ENCODE results near the gene IER3IP1. TPM values are rescaled to one million over a fixed set of nuclear protein-coding genes. Genes with fewer than 3 reads are reported as not detected.

IER3IP1 gene
- total RNA-seq, 1 experiment from 2014 or later = 7.6 TPM

DNA sequence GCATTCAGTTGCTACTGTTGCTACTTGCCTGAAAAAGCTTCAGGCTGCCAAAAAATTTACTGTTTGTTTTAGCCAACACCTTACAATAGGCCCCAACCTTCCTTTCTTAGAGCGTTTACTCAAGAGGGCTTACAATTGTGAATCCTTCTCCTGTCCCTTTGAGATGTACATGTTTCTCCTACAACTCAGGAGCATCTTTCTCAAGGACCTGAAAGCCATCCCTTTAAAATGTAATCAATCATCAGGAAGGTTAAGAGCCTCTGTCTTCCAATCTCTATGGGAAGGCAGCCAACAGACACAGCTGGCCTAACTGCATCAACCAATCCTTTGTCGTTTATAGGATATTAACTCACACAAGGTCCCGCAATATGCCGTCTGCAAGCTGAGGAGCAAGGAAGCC, 3.4 kb upstream of the IER3IP1 start:
- no peak overlapping the region for H4K91ac ChIP-seq (ENCODE audit: insufficient read length, low read depth, low read length)
- no peak overlapping the region for H4K5ac ChIP-seq (ENCODE audit: insufficient read length, low read depth, low read length)
- H4K20me1 ChIP-seq (ENCODE audit: control insufficient read depth, insufficient read depth, insufficient read length) = no peaks in the 10 kb centered on the region
- Mint-ChIP-seq H3K27me3 (ENCODE audit: low read depth) (peaks cover 23% of the 10 kb centered on the region), H3K9me3 (peaks cover 14 to 16% of the 10 kb centered on the region in 2 experiments), H3K27ac (peak overlapping the region in 1 of 3 experiments; percentile 77; a peak in 2 of 7 replicates), H3K4me3 (no peak overlapping the region), H3K36me3 (ENCODE audit: insufficient read depth in 1 of 3, low read depth in 3 of 3) (peaks cover 2 to 6% (median 3%) of the 10 kb centered on the region in 3 experiments; a peak in 5 of 7 replicates), H3K4me1 (peaks cover 7 to 16% of the 10 kb centered on the region in 2 experiments)
- no peak overlapping the region for H2BK12ac ChIP-seq (ENCODE audit: insufficient read length, low read depth, low read length)
- H2AK5ac ChIP-seq (ENCODE audit: insufficient read length, low read length) = no peak overlapping the region
- no peaks in the 10 kb centered on the region for H3K27me3 ChIP-seq (ENCODE audit: insufficient read depth, low read length)
- H3K18ac ChIP-seq (ENCODE audit: insufficient read length, low read depth, low read length) = no peak overlapping the region
- no peak overlapping the region for H4K8ac ChIP-seq (replicated peaks; ENCODE audit: insufficient read length, low read depth, low read length)
- H3K56ac ChIP-seq (ENCODE audit: insufficient read length, low read depth, low read length) = no peak overlapping the region
- no peak for TF ChIP-seq CTCF (conservative IDR thresholded peaks at IDR 0.05)
- H2BK20ac ChIP-seq (ENCODE audit: low read depth, low read length, poor library complexity, severe bottlenecking) = no peak overlapping the region
- peaks cover 2% of the 10 kb centered on the region; the same call in 1 of the 2 replicates for H3K4me1 ChIP-seq (ENCODE audit: insufficient read depth, low read length)
- no peak overlapping the region for H2BK5ac ChIP-seq (ENCODE audit: insufficient read length, low read length)
- H3K4ac ChIP-seq (ENCODE audit: low read depth, low read length) = no peak overlapping the region
- H3K79me1 ChIP-seq (ENCODE audit: insufficient read depth, low read depth, low read length, poor library complexity, severe bottlenecking) = peaks cover 4% of the 10 kb centered on the region
- no peak overlapping the region for H3K9ac ChIP-seq (ENCODE audit: extremely low read depth, insufficient read length, low read length)
- no peak overlapping the region for H3K23ac ChIP-seq (ENCODE audit: insufficient read length, low read depth, low read length)
- H3K14ac ChIP-seq (ENCODE audit: insufficient read depth, low read length) = no peak overlapping the region
- H2BK120ac ChIP-seq (ENCODE audit: low read depth, low read length, poor library complexity, severe bottlenecking) = no peak overlapping the region
- H2BK15ac ChIP-seq (ENCODE audit: low read depth, low read length) = no peak overlapping the region
- WGBS (ENCODE audit: extremely low coverage, insufficient read length, low lambda C conversion rate) = no CpG with 5 or more reads among the region's 4 CpGs
- H3K9me3 ChIP-seq (ENCODE audit: control insufficient read depth, low read depth, low read length) = peaks cover 5% of the 10 kb centered on the region
- H2AFZ ChIP-seq (ENCODE audit: low read length) = no peak overlapping the region
- no peak overlapping the region for H3K4me2 ChIP-seq (ENCODE audit: insufficient read depth, insufficient read length, low read length)
- DNase-seq = no peak
- peaks cover 8% of the 10 kb centered on the region for H3K23me2 ChIP-seq (ENCODE audit: insufficient read length, low read depth, low read length, poor library complexity, severe bottlenecking)
- peaks cover 8% of the 10 kb centered on the region; the same call in 1 of the 2 replicates for H3K79me2 ChIP-seq (ENCODE audit: insufficient read depth, low read length)
- no peak overlapping the region for H3T11ph ChIP-seq (ENCODE audit: low read length)
- H3K27ac ChIP-seq (ENCODE audit: insufficient read length, low read depth, low read length) = no peak overlapping the region
